ENCODE measurements around the gene H6PD. TPM values are rescaled to one million over a fixed set of nuclear protein-coding genes. Genes with fewer than 3 reads are reported as not detected.

H6PD gene
- total RNA-seq, 1 donor from 2014 or later, result 20.3 TPM

Other genes starting within 250 kb of the H6PD start
- not detected for gene SLC2A7, start 208.4 kb upstream of the H6PD start, total RNA-seq
- gene SLC2A5, start 165.1 kb upstream of the H6PD start, total RNA-seq, result 3.2 TPM
- gene GPR157, start 105.7 kb upstream of the H6PD start, total RNA-seq, result 42.2 TPM
- gene SPSB1, start 58.1 kb downstream of the H6PD start, total RNA-seq, result 13.1 TPM

Data from left ventricle myocardium superior (tissue), 1 donor.